Measurements from ENCODE around the gene MUSK. TPM values are rescaled to one million over a fixed set of nuclear protein-coding genes. Genes with fewer than 3 reads are reported as not detected.

Gene MUSK
- total RNA-seq, 1 donor from 2014 or later: not detected

- Mint-ChIP-seq H3K4me1 (peaks cover 6% of the 10 kb centered on the region), H3K27ac (ENCODE audit: unreplicated experiment) (no peak overlapping the region), H3K9me3 (peaks cover 11% of the 10 kb centered on the region), H3K27me3 (ENCODE audit: low read depth) (no peaks in the 10 kb centered on the region), H3K36me3 (ENCODE audit: low read depth) (no peaks in the 10 kb centered on the region), H3K4me3 (no peak overlapping the region)
- no peak for TF ChIP-seq CTCF (conservative IDR thresholded peaks at IDR 0.05)
- no peak for DNase-seq (ENCODE audit: low read depth, low spot score)
These were observed 159.7 kb downstream of the MUSK start for GRCh38 chr9:110828264-110828663.

- H3K36me3 Mint-ChIP-seq (ENCODE audit: low read depth): no peaks in the 10 kb centered on the region
- H3K4me3 Mint-ChIP-seq: no peak overlapping the region
- no peak overlapping the region for H3K27ac Mint-ChIP-seq (ENCODE audit: unreplicated experiment)
- no peaks in the 10 kb centered on the region for H3K9me3 Mint-ChIP-seq
- H3K27me3 Mint-ChIP-seq (ENCODE audit: low read depth): no peaks in the 10 kb centered on the region
- no peak for DNase-seq (ENCODE audit: low read depth, low spot score)
- H3K4me1 Mint-ChIP-seq: peaks cover 6% of the 10 kb centered on the region
- TF ChIP-seq CTCF (conservative IDR thresholded peaks at IDR 0.05): no peak
These were observed 161.9 kb downstream of the MUSK start for GRCh38 chr9:110830495-110830894.

DNA sequence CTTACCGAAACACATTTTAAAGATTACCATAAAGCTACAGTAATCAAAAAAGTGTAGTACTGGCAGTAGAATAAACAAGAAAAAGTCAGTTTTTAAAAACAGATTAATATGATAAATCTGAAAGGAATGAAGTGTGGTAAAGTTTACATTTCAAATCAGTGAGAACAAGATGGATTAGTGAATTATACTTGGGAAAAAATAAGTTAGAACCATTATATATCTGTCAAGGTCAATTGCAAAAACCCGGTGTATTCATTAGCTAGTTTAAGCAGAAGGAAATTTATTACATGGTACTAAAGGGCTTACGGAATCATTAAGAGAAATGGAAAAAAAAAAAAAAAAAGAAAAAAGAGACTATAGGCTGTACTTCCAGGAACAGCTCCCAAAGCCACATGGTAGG lies 164.3 kb downstream of the MUSK start:
- no peaks in the 10 kb centered on the region for H3K36me3 Mint-ChIP-seq (ENCODE audit: low read depth)

GRCh38 chr9:110835404-110835803 lies 166.8 kb downstream of the MUSK start:
- no peak for DNase-seq (ENCODE audit: low read depth, low spot score)
- Mint-ChIP-seq H3K36me3 (ENCODE audit: low read depth) (no peaks in the 10 kb centered on the region), H3K27ac (ENCODE audit: unreplicated experiment) (no peak overlapping the region), H3K27me3 (ENCODE audit: low read depth) (no peaks in the 10 kb centered on the region), H3K4me1 (peaks cover 6% of the 10 kb centered on the region), H3K9me3 (peaks cover 6% of the 10 kb centered on the region), H3K4me3 (no peak overlapping the region)
- no peak for TF ChIP-seq CTCF (conservative IDR thresholded peaks at IDR 0.05)

More for the DNA sequence above, 164.3 kb downstream of the MUSK start:
- Mint-ChIP-seq H3K9me3 (peaks cover 6% of the 10 kb centered on the region), H3K4me1 (peaks cover 6% of the 10 kb centered on the region), H3K27ac (ENCODE audit: unreplicated experiment) (no peak overlapping the region), H3K27me3 (ENCODE audit: low read depth) (no peaks in the 10 kb centered on the region), H3K4me3 (no peak overlapping the region)
- TF ChIP-seq CTCF (conservative IDR thresholded peaks at IDR 0.05): no peak
- DNase-seq (ENCODE audit: low read depth, low spot score): no peak

DNA sequence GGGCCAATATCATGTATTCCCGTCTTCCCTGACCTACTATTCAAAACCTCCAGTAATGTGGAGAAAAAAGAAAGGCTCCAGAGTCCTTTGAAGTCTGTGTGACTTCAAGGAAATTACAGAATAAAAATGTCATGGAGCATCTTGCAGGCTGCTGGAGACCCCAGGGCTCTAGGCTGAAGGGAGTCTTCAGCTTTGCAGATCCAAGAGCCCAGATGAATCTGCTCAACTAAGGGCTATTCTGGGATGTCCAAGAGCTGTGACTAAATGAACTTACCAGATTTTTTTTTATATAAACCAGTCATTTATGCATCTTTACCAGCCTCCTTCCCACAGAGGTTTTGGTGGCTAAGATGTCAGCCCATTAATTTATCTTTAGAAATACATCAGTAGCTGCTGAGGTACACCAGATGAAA lies 167.3 kb downstream of the MUSK start:
- no peaks in the 10 kb centered on the region for H3K27me3 Mint-ChIP-seq (ENCODE audit: low read depth)
- DNase-seq (ENCODE audit: low read depth, low spot score): no peak
- no peak for TF ChIP-seq CTCF (conservative IDR thresholded peaks at IDR 0.05)
- H3K4me1 Mint-ChIP-seq: peaks cover 2% of the 10 kb centered on the region
- H3K27ac Mint-ChIP-seq (ENCODE audit: unreplicated experiment): no peak overlapping the region
- peaks cover 6% of the 10 kb centered on the region for H3K9me3 Mint-ChIP-seq
- H3K36me3 Mint-ChIP-seq (ENCODE audit: low read depth): no peaks in the 10 kb centered on the region
- H3K4me3 Mint-ChIP-seq: no peak overlapping the region

All from neural crest cell (in vitro differentiated cells).